Mammary epithelial cell (primary cell): ENCODE measurements around the gene COL4A4.

Experiments
- EZH2 ChIP-seq: IDR thresholded peaks from 2 replicates; pipeline ENCODE4 v1.6.1; 2012; ENCODE audit warnings: low read length, inconsistent platforms, borderline replicate concordance
- TF ChIP-seq, protein P1 (sequence below), 2 donors: IDR thresholded peaks in 1 of 2; conservative IDR thresholded peaks in 1 of 2; 2 replicates each; pipeline ENCODE4 v1.5.1; 2011 to 2012; ENCODE audit warnings: inconsistent platforms in 2 of 2, low read length in 2 of 2, mild to moderate bottlenecking in 2 of 2, control low read depth in 1 of 2, low read depth in 1 of 2; ENCODE audit not compliant: insufficient read depth in 1 of 2; ENCODE audit errors: extremely low read depth in 1 of 2

DNA sequence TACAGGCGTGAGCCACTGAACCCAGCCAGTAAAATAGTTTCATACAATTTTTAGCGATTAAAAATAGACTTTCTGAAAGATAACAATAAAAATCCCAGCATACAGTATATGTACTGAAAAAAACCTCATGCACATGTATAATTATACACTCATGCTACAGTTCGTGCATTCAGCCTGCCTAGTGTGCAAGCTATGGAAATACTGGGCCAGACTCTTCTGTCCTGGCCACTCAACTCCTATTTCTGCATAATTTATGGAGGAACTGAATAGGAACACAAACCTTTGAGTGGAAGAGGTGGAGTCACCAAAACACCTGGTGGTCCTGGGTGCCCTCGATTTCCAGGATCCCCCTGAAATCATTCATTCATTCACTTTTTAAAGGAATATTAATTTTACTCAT lies 64.7 kb downstream of the COL4A4 start:
- TF ChIP-seq, protein P1, sequence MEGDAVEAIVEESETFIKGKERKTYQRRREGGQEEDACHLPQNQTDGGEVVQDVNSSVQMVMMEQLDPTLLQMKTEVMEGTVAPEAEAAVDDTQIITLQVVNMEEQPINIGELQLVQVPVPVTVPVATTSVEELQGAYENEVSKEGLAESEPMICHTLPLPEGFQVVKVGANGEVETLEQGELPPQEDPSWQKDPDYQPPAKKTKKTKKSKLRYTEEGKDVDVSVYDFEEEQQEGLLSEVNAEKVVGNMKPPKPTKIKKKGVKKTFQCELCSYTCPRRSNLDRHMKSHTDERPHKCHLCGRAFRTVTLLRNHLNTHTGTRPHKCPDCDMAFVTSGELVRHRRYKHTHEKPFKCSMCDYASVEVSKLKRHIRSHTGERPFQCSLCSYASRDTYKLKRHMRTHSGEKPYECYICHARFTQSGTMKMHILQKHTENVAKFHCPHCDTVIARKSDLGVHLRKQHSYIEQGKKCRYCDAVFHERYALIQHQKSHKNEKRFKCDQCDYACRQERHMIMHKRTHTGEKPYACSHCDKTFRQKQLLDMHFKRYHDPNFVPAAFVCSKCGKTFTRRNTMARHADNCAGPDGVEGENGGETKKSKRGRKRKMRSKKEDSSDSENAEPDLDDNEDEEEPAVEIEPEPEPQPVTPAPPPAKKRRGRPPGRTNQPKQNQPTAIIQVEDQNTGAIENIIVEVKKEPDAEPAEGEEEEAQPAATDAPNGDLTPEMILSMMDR (conservative IDR thresholded peaks at IDR 0.05 in 1 of 2, IDR thresholded peaks at IDR 0.05 in 1 of 2; ENCODE audit: extremely low read depth in 1 of 2, insufficient read depth in 1 of 2, low read depth in 1 of 2, low read length in 2 of 2): no peak
- TF ChIP-seq EZH2: no peak
